ENCODE data around the gene GRID1.

DNA sequence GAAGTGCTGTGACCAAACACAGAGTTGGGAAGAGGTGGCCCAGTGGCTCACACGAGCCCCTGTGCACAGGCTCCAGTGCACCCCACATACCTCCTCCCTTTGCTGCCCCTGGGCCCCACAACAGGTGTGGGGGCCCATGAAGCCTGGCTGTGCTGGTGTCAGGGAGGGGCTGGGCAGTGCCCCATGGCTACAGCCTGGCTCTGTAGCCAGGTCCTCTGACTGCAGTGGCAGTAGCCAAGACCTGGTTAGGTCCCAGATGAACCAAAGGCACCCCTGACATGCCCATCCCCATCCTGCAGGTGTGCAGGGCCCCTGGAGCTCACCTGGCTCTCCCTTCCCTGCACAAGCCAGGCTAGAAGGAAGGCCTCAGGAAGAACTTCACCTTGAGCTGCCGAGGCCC is 176.3 kb downstream of the GRID1 start:
- TF ChIP-seq, protein P1, sequence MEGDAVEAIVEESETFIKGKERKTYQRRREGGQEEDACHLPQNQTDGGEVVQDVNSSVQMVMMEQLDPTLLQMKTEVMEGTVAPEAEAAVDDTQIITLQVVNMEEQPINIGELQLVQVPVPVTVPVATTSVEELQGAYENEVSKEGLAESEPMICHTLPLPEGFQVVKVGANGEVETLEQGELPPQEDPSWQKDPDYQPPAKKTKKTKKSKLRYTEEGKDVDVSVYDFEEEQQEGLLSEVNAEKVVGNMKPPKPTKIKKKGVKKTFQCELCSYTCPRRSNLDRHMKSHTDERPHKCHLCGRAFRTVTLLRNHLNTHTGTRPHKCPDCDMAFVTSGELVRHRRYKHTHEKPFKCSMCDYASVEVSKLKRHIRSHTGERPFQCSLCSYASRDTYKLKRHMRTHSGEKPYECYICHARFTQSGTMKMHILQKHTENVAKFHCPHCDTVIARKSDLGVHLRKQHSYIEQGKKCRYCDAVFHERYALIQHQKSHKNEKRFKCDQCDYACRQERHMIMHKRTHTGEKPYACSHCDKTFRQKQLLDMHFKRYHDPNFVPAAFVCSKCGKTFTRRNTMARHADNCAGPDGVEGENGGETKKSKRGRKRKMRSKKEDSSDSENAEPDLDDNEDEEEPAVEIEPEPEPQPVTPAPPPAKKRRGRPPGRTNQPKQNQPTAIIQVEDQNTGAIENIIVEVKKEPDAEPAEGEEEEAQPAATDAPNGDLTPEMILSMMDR (IDR thresholded peaks at IDR 0.05) = no peak
- TF ChIP-seq, protein P2, sequence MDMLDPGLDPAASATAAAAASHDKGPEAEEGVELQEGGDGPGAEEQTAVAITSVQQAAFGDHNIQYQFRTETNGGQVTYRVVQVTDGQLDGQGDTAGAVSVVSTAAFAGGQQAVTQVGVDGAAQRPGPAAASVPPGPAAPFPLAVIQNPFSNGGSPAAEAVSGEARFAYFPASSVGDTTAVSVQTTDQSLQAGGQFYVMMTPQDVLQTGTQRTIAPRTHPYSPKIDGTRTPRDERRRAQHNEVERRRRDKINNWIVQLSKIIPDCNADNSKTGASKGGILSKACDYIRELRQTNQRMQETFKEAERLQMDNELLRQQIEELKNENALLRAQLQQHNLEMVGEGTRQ (IDR thresholded peaks at IDR 0.05; ENCODE audit: borderline replicate concordance, low read depth, low read length) = no peak
- no peak for TF ChIP-seq RXRA (IDR thresholded peaks at IDR 0.05; ENCODE audit: borderline replicate concordance, low read depth)
- no peak for TF ChIP-seq GABPA (IDR thresholded peaks at IDR 0.05; ENCODE audit: low read depth)
- no peak for TF ChIP-seq POLR2AphosphoS5 (IDR thresholded peaks at IDR 0.05; ENCODE audit: low read depth, low read length)
- no peak for TF ChIP-seq RCOR1 (IDR thresholded peaks at IDR 0.05; ENCODE audit: low read length)
